HG02943 (cell line): ENCODE results near the gene PLEKHA6.

ENCODE experiments used
- ATAC-seq: cut with Tn5 transposase; IDR thresholded peaks from one replicate; pipeline ENCODE4 v1.9.1; 2021; ENCODE audit warnings: mild to moderate bottlenecking, low read depth, moderate library complexity; ENCODE audit not compliant: unreplicated experiment

PLEKHA6 gene

DNA sequence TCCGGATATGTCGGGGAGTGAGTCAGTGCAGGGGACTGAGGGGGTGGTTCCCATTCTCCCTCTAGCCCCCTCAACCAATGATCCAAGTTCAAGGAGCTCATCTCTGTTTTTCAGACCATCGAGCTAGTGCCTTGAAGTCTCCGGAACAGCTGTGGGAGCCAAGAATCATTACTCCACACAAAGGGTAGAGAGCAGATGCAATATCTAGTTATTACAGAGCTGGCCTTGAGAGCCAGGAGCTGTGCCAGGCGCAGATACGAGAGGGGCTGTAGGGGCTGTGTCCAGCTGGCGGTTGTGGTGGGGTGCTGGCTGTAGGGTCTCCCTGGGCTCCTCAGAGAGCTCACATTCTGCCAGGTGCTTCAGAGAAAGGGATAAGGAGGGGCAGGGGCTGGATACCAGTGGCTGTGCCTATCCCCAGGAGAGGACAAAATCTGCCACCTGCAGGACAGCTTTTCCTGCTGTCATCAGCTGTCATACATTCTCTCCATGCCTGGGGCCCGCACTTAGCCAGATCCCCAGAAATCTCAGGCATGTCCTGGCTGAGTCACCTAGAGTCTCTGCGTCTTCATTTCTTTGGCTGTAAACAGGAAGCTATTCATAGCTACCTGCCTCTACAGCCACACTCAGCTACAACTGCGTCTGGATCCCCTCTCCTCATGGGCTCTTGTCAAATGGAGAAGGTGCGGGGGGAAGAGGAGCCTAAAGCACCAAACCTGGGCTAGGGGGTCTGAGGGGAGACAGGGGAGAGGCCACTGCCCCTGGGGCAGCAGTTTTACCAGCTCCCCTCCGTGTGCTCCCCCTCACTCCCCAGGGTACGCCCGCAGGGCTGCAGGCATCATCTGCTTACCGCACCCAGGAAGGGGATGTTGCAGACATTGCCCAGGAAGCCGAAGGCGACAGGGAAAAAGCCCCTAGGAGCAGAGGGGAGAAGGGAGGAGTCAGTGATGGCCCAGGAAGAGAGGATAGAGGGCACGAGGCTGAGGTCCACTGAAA is 161.1 kb downstream of the PLEKHA6 start:
- ATAC-seq, result no peak

DNA sequence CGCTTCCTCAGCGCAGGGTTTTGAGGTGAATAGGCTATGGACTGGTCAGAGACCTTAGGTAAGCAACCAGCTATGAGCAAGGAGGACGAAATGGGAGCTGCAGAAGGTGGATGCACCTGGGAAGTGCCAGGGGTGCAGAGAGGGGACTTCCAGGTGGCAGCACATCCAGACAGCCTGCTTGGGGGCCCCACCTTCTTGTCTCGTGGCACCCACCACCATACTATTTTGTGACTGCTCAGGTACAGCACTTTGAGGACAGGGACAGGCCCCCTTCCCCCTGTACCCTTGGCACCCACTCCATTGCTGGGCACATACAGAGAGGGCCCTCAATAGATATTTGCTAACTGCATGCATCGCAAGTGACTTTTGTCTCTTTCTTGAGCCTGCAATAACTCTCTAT is 162.7 kb downstream of the PLEKHA6 start:
- ATAC-seq, result no peak

DNA sequence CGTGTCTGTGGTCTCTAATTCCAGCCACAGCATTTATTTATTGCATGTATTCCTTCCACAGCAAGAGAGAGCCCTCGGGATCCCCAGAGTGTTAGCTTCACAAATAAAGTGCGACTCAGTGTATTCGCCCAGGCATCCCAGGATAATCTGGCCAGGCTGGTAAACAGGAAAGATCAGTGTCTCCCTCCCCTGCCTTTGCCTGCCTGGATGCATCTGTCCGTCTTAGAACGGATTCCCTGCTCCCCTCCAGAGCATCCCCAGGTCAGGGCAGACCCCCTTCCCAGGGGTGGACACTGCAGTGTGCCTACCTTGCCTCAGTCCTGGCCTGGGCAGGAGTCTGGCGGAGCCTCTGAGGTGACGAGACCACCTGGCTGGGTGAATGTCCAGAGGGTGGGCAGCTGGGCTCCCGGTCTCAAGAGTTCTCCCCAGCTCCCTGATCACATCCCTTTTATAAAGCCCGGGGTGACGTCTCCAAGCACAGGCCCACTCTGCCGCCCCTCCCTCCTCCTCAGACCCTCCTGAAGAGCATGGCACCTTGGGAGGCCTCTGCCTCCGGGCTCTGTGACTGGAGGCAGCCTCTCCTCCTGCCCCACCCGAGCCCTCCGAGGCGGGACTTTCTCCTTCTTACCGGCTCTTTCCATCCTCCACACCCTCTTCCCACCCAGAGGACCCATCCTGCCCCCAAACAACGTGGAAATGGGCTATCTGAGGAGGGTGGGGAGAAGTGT is 163.5 kb downstream of the PLEKHA6 start, which contains the start of gene KISS1:
Gene KISS1 (minus strand): TSS at position 424 of the 728 bp plus-strand sequence. CDS start 3,615 bp downstream, outside the sequence.
- no peak for ATAC-seq

DNA sequence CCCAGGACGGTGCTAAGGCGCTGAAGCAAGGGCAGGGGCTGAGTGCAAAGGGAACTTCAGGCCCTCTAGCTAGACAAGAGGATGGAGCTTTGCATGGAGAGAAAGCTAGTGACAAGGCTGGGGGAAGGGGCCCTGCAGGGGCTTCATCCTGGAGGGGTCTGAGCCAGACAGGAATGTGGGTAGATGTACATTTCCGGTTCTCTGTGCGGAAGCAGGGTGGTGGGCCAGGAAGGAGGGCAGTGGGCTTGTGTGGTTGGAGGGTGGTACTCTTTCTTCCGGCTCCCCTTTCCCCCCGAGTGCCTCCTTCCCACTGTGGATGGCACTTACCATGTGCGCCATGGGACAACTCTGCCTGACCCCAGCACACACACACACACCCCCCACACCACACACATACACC is 165.0 kb downstream of the PLEKHA6 start:
- no peak for ATAC-seq

DNA sequence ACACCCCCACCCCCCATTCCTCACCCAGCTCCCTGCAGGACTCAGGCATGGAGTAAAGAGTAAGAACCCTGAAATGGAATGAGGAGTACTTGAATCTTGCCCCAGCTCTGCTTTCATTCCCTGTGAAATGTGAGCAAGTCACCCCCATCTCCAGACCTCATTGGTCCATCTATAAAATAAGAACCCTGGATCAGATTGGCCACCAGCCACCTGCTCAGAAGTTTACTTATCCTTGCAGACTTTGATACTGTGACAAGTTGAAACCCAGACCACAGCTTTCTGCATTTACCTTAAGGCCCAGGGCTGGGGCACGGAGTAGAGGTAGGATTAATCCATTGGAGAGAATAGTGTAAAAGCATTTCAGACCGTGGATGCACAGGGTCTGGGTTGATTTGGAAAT is 165.6 kb downstream of the PLEKHA6 start:
- ATAC-seq, result no peak

DNA sequence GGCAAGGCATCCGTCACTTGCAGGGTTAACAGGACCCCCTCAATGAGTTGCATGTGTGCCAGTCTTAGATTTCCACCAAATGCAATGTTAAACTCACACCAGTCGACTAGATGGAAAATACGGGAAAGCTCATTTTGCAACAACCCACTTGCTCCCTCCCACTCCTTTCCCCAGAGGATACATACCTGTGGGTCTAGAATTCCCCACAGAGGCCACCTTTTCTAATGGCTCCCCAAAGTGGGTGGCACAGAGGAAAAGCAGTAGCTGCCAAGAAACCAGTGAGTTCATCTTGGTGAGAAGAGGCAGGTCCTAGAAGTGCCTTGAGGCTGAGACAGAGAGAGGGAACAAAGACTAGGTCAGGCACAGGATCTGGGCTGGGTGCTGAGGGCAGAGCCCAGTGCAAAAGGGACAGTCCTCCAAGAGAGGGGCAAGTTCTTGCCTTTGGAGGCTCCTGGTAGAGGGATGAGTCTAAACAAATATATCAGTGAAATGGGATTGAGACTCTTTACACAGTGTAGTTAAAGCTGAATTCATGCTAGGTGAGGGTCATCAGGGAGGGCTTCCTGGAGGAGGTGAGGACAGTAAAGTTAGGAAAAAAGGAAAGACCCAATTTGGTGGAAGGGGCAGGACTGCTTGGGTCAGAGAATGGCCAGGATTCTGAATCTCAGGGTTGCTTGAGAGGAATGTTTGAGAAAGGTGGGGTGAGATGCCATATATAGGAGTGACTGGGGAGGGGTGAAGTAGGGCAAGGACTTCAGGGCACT is 167.0 kb downstream of the PLEKHA6 start:
- ATAC-seq, result no peak

DNA sequence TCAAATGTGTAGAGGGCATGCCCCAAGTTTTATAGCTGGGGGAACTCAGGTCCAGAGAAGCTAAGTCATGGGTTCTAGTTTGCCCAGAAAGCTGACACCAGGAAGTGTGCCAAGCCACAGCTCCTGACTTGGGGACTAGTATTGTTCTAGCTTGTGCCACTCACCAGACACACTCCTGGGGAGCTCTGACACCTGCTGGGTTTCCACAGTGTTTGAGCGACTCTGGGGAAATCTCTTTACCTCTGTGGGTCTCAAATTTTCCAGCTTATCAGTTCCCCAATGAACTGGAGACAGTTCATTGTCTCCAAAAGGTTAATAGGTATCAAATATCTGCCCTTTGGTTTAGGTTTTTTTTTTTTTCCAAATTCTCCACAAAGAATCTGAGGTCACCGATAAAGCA is 167.7 kb downstream of the PLEKHA6 start:
- ATAC-seq, result no peak

DNA sequence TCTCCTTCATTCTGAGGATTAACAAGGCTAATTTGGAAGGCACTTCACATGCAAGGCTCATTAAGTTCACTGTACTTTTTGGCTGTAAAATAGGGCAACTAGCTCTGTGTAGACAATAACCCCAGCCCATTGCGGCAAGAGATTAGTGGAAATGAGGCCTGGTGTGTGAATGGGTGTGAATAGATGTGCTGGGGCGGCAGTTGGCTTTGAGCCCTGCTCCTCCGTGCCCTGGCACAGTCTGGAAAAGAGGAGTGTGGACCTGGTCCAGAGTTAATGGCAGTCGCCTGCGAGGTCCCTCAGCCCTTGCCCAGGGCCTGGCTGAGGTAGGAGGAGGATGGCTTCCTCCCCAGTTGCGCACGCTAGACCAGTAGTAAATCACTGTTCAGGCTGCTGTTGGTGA is 168.3 kb downstream of the PLEKHA6 start:
- ATAC-seq, result no peak

DNA sequence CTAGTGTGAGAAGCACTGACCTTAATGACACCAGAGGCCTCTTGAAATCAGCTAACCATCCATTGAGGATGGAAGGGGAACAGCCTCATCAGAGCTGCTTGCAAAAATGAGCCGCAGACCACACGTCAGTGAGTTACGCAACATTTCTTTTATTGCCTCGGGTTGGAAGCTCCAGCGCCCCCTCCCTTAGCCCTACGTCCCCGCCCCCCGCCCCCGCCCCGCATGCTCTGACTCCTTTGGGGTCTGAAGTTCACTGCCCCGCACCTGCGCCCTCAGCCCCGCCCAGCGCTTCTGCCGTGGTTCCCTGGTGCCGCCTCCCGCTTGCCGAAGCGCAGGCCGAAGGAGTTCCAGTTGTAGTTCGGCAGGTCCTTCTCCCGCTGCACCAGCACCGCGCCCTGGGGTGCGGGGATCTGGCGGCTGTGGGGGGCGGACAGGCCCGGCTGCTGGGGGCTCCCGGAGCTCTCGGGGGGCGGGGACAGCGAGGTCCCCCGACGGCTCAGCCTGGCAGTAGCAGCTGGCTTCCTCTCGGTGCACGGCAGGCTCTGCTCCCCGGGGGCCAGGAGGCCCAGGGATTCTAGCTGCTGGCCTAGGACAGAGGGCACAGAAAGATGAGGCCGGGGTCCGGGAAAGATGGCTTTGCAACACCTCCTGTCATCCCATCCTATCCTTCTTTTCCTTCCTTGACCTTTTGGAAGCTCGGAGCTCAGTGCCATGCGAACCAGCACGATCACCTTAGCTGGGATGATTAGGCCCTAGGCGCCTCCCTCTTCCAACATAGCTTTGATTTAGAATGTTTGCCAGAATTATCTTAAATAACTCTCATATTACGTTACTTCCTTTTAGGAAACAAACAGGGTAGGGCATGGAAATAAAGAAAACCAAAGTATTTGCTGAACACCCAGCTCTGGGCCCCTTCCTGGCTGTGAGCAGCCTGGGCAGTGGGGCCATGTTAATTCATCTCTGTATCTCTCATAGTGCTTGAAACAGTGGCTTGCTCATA is 169.2 kb downstream of the PLEKHA6 start:
- no peak for ATAC-seq

DNA sequence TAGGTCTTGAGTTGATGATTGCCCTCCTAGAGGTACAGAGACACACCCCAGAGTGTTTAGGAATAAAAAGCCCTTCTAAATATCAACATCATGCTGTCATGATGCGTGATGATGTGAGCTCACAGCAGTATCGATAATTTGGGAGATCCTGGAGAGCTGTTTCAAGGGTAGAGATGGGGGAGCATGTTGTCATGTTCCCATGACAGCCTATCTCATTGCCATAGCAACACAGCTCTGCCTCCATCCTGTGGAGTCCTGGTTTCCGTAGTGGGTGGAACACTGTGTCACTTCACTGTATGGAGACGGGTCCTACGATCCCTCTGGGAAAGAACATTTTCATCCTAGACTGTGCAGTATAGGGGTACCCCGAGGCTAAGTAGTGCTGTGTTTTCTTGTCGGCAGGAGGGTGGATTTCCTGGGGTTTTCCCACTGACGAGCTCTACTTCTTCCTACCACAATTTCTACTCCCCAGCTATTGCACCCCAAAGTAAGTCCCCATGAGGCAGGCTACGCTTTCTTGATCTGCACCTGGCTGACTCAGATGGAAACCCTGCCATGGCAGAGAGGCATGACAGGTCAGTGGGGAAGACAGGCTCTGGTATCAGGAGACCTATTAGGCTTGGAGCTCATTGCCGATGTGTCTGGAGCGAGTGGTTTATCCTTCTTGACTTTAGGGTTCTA is 170.6 kb downstream of the PLEKHA6 start:
- ATAC-seq, result no peak

DNA sequence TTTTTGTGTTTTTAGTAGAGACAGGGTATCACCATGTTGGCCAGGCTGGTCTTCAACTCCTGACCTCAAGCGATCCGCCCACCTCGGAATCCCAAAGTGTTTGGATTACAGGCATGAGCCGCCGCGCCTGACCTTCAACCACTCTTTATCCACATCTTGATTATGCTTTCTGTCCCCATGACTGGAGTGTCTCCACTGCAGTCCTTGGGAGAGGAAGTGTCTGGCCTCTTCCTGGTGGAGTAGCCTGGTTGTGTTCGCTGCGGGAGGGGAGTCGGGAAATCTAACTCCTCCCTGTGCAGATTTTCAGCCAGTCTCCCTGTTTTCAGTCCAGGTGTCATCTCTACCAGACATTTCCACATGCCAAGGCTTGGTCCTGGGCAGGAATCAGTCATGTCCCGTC is 173.1 kb downstream of the PLEKHA6 start:
- ATAC-seq, result no peak

DNA sequence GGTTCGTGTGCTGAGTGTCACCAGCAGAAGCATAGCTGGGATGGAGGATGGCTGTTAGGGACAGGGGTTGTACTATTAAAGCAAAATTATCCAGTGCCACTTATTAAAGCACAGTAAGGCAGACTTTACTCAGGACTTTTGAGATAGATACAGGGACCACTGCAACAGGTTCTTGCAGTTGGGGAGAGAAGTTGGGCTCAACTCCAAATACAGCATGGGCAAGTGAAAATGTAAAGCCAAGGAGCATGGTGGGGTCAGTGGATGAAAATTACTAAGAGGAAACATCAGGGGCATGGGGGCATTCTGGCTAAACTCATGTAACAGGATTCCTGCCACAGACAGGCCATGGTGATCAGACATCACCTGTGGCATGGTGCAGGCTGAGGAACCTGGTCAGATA is 178.6 kb downstream of the PLEKHA6 start:
- no peak for ATAC-seq

DNA sequence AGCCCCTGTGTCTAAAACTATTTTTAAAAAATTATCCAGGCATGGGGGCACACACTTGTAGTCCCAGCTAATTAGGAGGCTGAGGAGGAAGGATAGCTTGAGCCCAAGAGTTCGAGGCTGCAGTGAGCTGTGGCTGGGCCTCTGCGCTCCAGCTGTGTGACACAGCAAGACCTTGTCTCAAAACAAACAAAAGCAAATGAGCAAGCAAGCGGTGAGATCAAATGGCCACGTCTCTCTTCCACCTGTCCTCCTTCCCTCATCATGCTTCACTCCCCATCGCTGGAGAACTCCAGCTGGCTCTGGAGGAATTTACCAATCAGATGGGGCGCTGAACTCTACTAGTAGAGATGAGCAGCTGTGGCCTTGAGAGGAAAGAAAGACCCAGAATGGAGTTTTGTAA is 179.6 kb downstream of the PLEKHA6 start:
- ATAC-seq, result no peak

DNA sequence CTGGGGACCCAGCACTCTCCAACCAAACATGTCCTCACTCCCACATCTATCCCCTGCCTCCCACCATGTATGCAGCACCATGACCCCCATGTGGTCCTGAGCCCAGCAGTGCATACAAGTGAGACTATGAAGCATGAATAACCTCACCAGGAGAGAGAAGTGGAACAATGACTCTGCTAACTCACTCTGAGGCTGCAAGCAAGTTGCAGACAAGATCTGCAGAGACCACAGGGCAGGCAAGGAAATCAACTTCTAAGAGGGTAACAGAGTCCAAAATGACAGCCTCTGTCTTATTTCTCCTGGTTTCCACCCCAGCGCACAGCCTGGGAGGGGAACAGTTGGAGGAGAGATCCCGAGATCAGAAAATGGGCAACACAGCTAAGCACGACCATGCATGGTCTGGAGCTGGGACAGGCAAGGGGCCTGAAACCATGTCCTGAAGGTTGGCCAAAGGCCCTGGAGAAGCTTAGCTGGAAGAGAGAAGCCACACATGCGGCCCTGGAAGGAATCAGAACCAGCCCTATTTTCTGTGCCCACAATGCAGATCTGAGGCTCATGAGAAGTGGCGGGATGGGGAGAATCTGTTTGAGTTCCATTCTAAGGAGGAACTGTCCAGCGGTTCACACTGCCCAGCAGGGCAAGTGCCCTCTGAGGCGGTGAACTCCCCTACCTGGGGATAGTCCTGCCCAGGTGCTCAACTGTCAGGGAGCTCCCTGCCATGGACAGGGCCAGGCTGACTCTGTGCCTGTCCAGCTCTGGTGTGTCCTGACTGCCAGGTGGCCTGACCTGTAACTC is 181.0 kb downstream of the PLEKHA6 start:
- no peak for ATAC-seq

DNA sequence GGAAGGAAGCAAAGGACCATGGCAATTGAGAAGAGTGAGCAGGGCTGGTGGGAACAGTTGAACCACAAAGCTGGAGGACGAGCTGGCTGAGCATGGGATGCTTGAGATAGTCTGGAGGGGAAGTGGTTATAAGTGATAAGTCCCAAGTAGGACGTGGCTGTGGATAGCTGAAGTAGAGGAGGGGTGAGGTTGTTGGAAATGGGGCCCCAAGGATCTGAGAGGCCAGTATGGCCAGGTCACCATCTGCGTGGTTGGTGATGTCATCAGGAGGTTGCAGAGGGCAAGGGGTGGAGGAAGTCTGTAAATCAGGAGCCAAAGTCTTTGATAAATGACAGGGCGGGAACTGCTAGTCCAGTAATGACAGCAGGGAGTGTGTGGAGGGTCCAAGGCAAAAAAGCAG is 182.6 kb downstream of the PLEKHA6 start:
- ATAC-seq, result no peak

DNA sequence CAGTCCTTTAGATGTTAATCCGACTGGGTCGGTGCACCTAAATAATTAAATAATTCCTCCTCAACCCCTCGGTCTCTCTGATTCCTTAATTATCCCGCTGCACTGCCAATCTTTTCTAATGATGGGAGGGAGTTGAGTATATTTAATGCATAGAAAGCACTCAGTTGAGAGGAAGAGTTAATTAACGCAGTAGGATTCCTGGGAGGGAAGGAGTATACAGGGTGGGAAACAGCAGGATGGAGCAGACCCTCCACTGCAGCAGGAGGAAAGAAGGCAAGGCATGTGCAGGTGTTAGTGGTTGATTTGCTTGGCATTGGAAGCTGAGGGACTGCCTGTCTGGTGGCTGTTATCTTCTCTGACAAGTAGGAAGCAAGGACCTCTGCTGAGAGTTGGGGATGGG is 183.7 kb downstream of the PLEKHA6 start:
- ATAC-seq, result no peak

DNA sequence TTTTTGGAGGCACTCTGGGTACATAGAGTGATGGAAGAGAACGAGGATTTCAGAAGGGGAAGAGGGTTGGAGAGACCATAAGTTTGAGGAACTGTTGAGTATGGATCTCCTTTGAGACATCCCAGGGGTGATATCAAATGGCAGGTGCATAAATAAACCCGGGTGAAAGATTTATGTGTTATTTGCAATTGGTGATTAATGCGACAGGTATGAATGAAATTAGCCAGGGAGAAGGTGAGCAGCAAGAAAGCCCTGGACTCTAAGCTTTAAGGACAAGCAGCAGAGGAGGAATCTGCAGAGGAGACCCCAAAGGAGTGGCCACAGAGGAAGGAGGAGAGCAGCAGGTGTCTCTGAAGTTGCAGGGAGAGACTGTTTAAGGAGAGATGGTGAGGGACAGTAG is 184.8 kb downstream of the PLEKHA6 start:
- no peak for ATAC-seq

DNA sequence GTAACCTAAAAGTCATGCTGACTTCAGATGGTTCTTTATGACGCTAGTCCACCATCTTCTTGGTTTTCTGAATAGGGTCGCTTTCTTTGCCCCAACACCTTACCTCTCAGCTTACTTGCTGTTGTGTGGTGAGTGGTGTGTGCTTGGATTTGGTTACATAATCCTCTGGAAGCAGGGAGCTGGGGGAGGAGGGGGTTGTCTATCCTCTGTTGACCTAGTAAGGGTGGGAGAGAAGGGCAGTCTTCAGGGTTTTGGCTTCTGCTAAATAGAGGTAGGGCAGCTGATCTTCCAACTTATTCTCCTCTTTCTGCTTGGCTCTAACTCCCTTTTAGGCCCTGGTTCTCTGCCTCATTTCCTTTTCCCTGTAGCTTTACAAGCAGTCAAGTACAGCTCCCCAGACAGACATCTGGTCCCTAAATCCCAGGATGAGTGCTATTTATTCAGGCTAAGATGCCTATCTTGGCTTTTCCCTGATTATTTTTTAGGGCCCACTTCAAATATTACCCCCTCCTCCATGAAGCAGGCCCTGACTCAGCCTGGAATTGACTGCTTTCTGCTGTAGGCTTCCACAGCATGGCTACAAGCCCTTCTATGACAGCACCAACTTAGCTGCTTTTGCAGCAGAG is 187.2 kb downstream of the PLEKHA6 start:
- no peak for ATAC-seq
